Measurements from ENCODE around the gene ANXA11. TPM values are rescaled to one million over a fixed set of nuclear protein-coding genes. Genes with fewer than 3 reads are reported as not detected.

ANXA11 gene
- total and polyA plus RNA-seq, 9 of the 15 experiments (the other 6 are each of a cell fraction or from before 2014, with no cell fraction given) = 43.6 to 212 (median 109) TPM

DNA sequence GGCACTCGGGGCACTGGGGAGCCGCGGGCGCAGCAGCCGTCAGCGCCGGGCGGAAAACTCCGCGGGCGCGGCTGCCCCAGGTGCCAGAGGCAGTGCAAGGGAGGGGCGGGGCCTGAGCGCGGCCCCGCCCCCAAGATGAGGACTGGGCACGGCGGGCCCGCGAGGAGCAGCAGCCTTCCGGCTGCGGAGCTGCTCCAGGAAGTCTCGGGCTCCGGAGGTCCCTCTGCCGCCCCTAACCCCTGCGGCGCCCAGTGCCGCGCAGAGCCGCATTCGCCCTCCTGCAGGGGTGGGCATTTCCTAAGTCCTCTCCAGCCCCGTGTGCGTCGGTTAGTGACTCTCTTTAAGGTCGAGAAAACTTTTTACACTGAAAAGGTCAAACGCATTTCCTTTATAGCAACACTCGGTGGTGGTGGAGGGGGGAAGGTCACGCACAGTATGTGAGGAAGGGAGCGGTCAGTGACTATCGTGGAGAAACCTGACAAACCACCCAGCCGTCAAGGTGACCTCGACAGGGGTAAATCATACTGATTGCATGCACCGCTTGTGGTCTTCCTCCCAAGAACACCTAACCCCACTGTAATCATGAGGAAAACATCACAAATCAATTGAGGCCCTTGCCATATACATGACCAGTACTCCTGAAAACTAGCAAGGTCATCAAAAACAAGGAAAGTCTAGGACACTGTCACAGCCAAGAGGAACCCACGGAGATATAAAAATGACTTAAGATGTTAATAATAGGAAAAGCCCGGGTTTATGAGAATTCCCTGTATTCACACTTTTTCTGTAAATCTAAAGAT lies at the start of gene ANXA11 (continued):
- TF ChIP-seq, protein P1, sequence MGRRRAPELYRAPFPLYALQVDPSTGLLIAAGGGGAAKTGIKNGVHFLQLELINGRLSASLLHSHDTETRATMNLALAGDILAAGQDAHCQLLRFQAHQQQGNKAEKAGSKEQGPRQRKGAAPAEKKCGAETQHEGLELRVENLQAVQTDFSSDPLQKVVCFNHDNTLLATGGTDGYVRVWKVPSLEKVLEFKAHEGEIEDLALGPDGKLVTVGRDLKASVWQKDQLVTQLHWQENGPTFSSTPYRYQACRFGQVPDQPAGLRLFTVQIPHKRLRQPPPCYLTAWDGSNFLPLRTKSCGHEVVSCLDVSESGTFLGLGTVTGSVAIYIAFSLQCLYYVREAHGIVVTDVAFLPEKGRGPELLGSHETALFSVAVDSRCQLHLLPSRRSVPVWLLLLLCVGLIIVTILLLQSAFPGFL (CRISPR knock-in tag; IDR thresholded peaks at IDR 0.05) = 0 out of 2 replicates have a peak, but pooled peaks have one; percentile 74
- TF ChIP-seq SMC3 (conservative IDR thresholded peaks at IDR 0.05; ENCODE audit: insufficient read depth, low read depth, low read length) = no peak
- no peak for TF ChIP-seq ZNF445 (CRISPR knock-in tag; IDR thresholded peaks at IDR 0.05; ENCODE audit: low read depth)
- TF ChIP-seq, protein P2, sequence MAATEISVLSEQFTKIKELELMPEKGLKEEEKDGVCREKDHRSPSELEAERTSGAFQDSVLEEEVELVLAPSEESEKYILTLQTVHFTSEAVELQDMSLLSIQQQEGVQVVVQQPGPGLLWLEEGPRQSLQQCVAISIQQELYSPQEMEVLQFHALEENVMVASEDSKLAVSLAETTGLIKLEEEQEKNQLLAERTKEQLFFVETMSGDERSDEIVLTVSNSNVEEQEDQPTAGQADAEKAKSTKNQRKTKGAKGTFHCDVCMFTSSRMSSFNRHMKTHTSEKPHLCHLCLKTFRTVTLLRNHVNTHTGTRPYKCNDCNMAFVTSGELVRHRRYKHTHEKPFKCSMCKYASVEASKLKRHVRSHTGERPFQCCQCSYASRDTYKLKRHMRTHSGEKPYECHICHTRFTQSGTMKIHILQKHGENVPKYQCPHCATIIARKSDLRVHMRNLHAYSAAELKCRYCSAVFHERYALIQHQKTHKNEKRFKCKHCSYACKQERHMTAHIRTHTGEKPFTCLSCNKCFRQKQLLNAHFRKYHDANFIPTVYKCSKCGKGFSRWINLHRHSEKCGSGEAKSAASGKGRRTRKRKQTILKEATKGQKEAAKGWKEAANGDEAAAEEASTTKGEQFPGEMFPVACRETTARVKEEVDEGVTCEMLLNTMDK (IDR thresholded peaks at IDR 0.05; ENCODE audit: borderline replicate concordance, insufficient read depth, low read depth, low read length, poor library complexity, severe bottlenecking) = no peak
- TF ChIP-seq HCFC1 (IDR thresholded peaks at IDR 0.05; ENCODE audit: low read depth, low read length) = no peak
- TF ChIP-seq RFX1 (IDR thresholded peaks at IDR 0.05) = no peak
- no peak for TF ChIP-seq ADNP (tag; IDR thresholded peaks at IDR 0.05)
- TF ChIP-seq TEAD4 (IDR thresholded peaks at IDR 0.05; ENCODE audit: low read length) = no peak
- no peak for TF ChIP-seq TEAD4 (CRISPR knock-in tag; IDR thresholded peaks at IDR 0.05; ENCODE audit: borderline replicate concordance)
- no peak for TF ChIP-seq HDAC6 (IDR thresholded peaks at IDR 0.05; ENCODE audit: low read depth, low read length)
- no peak for TF ChIP-seq LARP7 (IDR thresholded peaks at IDR 0.05)
- no peak for TF ChIP-seq MIER1 (IDR thresholded peaks at IDR 0.05; ENCODE audit: low read depth)
- peak; percentile 57 for TF ChIP-seq MEIS2 (IDR thresholded peaks at IDR 0.05; ENCODE audit: partially characterized antibody)
- peak; percentile 78 for TF ChIP-seq ATF7 (IDR thresholded peaks at IDR 0.05)
- TF ChIP-seq DLX4 (CRISPR knock-in tag; IDR thresholded peaks at IDR 0.05) = no peak
- TF ChIP-seq ETS2 (tag; IDR thresholded peaks at IDR 0.05; ENCODE audit: borderline replicate concordance, poor library complexity, severe bottlenecking) = no peak
- TF ChIP-seq CSDE1 (IDR thresholded peaks at IDR 0.05) = no peak
- TF ChIP-seq ZNF561 (CRISPR knock-in tag; conservative IDR thresholded peaks at IDR 0.05) = no peak
- no peak for TF ChIP-seq ZFP30 (CRISPR knock-in tag; IDR thresholded peaks at IDR 0.05; ENCODE audit: borderline replicate concordance)
- no peak for TF ChIP-seq GATAD2B (IDR thresholded peaks at IDR 0.05; ENCODE audit: borderline replicate concordance)
- no peak for TF ChIP-seq CREBBP (IDR thresholded peaks at IDR 0.05; ENCODE audit: low read depth, low read length)
- TF ChIP-seq, protein P3, sequence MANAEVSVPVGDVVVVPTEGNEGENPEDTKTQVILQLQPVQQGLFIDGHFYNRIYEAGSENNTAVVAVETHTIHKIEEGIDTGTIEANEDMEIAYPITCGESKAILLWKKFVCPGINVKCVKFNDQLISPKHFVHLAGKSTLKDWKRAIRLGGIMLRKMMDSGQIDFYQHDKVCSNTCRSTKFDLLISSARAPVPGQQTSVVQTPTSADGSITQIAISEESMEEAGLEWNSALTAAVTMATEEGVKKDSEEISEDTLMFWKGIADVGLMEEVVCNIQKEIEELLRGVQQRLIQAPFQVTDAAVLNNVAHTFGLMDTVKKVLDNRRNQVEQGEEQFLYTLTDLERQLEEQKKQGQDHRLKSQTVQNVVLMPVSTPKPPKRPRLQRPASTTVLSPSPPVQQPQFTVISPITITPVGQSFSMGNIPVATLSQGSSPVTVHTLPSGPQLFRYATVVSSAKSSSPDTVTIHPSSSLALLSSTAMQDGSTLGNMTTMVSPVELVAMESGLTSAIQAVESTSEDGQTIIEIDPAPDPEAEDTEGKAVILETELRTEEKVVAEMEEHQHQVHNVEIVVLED (CRISPR knock-in tag; IDR thresholded peaks at IDR 0.05) = 0 out of 2 replicates have a peak, but pooled peaks have one; percentile 21

All from K562 (cell line).